NB4 (cell line): Measurements from ENCODE around the gene FAM83E.

ENCODE experiments used
- MYC ChIP-seq: IDR thresholded peaks from 2 replicates; pipeline ENCODE4 v1.6.1; 2011; ENCODE audit warnings: low read depth, low read length
- POLR2A ChIP-seq: IDR thresholded peaks from 2 replicates; pipeline ENCODE4 v1.6.1; 2011; ENCODE audit warnings: mild to moderate bottlenecking; ENCODE audit not compliant: insufficient read length; ENCODE audit errors: extremely low read depth
- TF ChIP-seq, protein P1 (sequence below): IDR thresholded peaks from one replicate; pipeline ENCODE4 v1.5.1; 2012; ENCODE audit warnings: low read depth, low read length
- TF ChIP-seq, protein P2 (sequence below): IDR thresholded peaks from 2 replicates; pipeline ENCODE4 v1.6.1; 2011; ENCODE audit warnings: low read depth, low read length

- no peak for TF ChIP-seq POLR2A
- TF ChIP-seq, protein P1, sequence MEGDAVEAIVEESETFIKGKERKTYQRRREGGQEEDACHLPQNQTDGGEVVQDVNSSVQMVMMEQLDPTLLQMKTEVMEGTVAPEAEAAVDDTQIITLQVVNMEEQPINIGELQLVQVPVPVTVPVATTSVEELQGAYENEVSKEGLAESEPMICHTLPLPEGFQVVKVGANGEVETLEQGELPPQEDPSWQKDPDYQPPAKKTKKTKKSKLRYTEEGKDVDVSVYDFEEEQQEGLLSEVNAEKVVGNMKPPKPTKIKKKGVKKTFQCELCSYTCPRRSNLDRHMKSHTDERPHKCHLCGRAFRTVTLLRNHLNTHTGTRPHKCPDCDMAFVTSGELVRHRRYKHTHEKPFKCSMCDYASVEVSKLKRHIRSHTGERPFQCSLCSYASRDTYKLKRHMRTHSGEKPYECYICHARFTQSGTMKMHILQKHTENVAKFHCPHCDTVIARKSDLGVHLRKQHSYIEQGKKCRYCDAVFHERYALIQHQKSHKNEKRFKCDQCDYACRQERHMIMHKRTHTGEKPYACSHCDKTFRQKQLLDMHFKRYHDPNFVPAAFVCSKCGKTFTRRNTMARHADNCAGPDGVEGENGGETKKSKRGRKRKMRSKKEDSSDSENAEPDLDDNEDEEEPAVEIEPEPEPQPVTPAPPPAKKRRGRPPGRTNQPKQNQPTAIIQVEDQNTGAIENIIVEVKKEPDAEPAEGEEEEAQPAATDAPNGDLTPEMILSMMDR = no peak
- TF ChIP-seq, protein P2, sequence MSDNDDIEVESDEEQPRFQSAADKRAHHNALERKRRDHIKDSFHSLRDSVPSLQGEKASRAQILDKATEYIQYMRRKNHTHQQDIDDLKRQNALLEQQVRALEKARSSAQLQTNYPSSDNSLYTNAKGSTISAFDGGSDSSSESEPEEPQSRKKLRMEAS = peak; percentile 33; the same call in 1 of the 2 replicates
- TF ChIP-seq MYC = no peak
Measured at GRCh38 chr19:48568345-48568886, 46.5 kb downstream of the FAM83E start.
